Measurements from ENCODE around the gene GNB1L. TPM values are rescaled to one million over a fixed set of nuclear protein-coding genes. Genes with fewer than 3 reads are reported as not detected.
A peak's percentile ranks its signal among the peaks of the same experiment; 100 is the strongest.

Gene GNB1L
- polyA plus RNA-seq, 3 donors: 3.4 to 6.0 (median 4.8) TPM

DNA sequence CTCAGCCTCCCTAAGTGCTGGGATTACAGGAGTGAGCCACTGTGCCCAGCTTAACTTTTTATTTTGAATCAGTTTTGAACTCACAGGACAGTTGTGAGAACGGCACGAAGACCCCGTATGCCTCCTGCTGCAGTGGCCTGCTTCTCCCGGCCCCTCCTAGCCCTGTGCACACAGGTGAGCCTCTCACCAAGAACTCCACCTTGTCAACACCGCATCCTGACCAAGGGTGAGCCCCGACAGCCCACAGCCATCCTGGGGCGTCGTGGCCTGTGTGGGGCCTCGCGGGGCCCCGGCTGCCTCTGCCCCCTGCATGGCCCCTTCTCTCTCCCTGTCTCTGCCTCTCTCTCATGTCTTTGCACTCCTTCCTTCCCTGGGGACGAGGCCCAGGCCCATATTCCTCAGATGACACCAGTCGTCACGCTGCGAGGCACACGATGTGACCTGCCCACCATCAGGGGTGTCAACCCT lies 38.8 kb downstream of the GNB1L start:
- Histone ChIP-seq H4K20me1 (ENCODE audit: insufficient read depth, low read length) (no peaks in the 10 kb centered on the region), H3K36me3 (replicated peaks in 1 of 2; ENCODE audit: control insufficient read depth in 1 of 2, insufficient read depth in 2 of 2, low read length in 2 of 2) (no peaks in the 10 kb centered on the region), H3K4me3 (replicated peaks in 1 of 3; ENCODE audit: low read depth in 2 of 3, low read length in 3 of 3) (no peak overlapping the region), H3K27me3 (ENCODE audit: control insufficient read depth in 2 of 2, insufficient read depth in 2 of 2, low read length in 2 of 2) (no peaks in the 10 kb centered on the region), H2AFZ (ENCODE audit: insufficient read depth, low read depth, low read length, poor library complexity, severe bottlenecking) (no peak overlapping the region), H3K79me2 (ENCODE audit: insufficient read depth, low read length) (no peaks in the 10 kb centered on the region), H3K27ac (ENCODE audit: low read depth in 1 of 2, low read length in 2 of 2) (no peak overlapping the region), H3K9ac (ENCODE audit: insufficient read depth, low read length, poor library complexity, severe bottlenecking) (no peak overlapping the region), H3K9me3 (replicated peaks in 1 of 2; ENCODE audit: control insufficient read depth in 1 of 2, insufficient read depth in 1 of 2, low read length in 2 of 2) (no peaks in the 10 kb centered on the region), H3K4me1 (ENCODE audit: control insufficient read depth in 1 of 2, insufficient read depth in 2 of 2, low read length in 2 of 2) (no peaks in the 10 kb centered on the region), H3K4me2 (replicated peaks; ENCODE audit: extremely low read depth, low read length, poor library complexity, severe bottlenecking) (no peak overlapping the region)
- Mint-ChIP-seq H3K27me3 (ENCODE audit: low read depth in 3 of 3) (peaks cover 0 to 2% (median 1%) of the 10 kb centered on the region in 3 donors), H3K27ac (no peak overlapping the region), H3K9me3 (peaks cover 0 to 1% (median 0%) of the 10 kb centered on the region in 7 donors), H3K36me3 (no peaks in the 10 kb centered on the region), H3K4me1 (no peaks in the 10 kb centered on the region), H3K4me3 (no peak overlapping the region)
- TF ChIP-seq, protein P1, sequence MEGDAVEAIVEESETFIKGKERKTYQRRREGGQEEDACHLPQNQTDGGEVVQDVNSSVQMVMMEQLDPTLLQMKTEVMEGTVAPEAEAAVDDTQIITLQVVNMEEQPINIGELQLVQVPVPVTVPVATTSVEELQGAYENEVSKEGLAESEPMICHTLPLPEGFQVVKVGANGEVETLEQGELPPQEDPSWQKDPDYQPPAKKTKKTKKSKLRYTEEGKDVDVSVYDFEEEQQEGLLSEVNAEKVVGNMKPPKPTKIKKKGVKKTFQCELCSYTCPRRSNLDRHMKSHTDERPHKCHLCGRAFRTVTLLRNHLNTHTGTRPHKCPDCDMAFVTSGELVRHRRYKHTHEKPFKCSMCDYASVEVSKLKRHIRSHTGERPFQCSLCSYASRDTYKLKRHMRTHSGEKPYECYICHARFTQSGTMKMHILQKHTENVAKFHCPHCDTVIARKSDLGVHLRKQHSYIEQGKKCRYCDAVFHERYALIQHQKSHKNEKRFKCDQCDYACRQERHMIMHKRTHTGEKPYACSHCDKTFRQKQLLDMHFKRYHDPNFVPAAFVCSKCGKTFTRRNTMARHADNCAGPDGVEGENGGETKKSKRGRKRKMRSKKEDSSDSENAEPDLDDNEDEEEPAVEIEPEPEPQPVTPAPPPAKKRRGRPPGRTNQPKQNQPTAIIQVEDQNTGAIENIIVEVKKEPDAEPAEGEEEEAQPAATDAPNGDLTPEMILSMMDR (IDR thresholded peaks at IDR 0.05): no peak
- WGBS (ENCODE audit: insufficient coverage): 91% methylated on average over 16 of the region's 16 CpGs
- intact Hi-C loops (cut with micrococcal nuclease): no loop called here
- no peak for DNase-seq

GRCh38 chr22:19815093-19815822 lies 39.4 kb downstream of the GNB1L start:
- Histone ChIP-seq H3K4me3 (replicated peaks in 1 of 3; ENCODE audit: low read depth in 2 of 3, low read length in 3 of 3) (no peak overlapping the region), H2AFZ (ENCODE audit: insufficient read depth, low read depth, low read length, poor library complexity, severe bottlenecking) (no peak overlapping the region), H3K36me3 (replicated peaks in 1 of 2; ENCODE audit: control insufficient read depth in 1 of 2, insufficient read depth in 2 of 2, low read length in 2 of 2) (no peaks in the 10 kb centered on the region), H3K4me1 (ENCODE audit: control insufficient read depth in 1 of 2, insufficient read depth in 2 of 2, low read length in 2 of 2) (no peaks in the 10 kb centered on the region), H4K20me1 (ENCODE audit: insufficient read depth, low read length) (no peaks in the 10 kb centered on the region), H3K9ac (ENCODE audit: insufficient read depth, low read length, poor library complexity, severe bottlenecking) (no peak overlapping the region), H3K27ac (ENCODE audit: low read depth in 1 of 2, low read length in 2 of 2) (no peak overlapping the region), H3K4me2 (replicated peaks; ENCODE audit: extremely low read depth, low read length, poor library complexity, severe bottlenecking) (no peak overlapping the region), H3K9me3 (replicated peaks in 1 of 2; ENCODE audit: control insufficient read depth in 1 of 2, insufficient read depth in 1 of 2, low read length in 2 of 2) (no peaks in the 10 kb centered on the region), H3K27me3 (ENCODE audit: control insufficient read depth in 2 of 2, insufficient read depth in 2 of 2, low read length in 2 of 2) (no peaks in the 10 kb centered on the region), H3K79me2 (ENCODE audit: insufficient read depth, low read length) (no peaks in the 10 kb centered on the region)
- intact Hi-C loops (cut with micrococcal nuclease): no loop called here
- Mint-ChIP-seq H3K27me3 (ENCODE audit: low read depth in 3 of 3) (peaks cover 0 to 2% (median 1%) of the 10 kb centered on the region in 3 donors), H3K27ac (peak overlapping the region in 1 of 7 donors; percentile 10), H3K36me3 (no peaks in the 10 kb centered on the region), H3K4me3 (no peak overlapping the region), H3K9me3 (peaks cover 0 to 1% (median 0%) of the 10 kb centered on the region in 7 donors), H3K4me1 (no peaks in the 10 kb centered on the region)
- 96% methylated on average over 17 of the region's 18 CpGs for WGBS (ENCODE audit: insufficient coverage)
- TF ChIP-seq, protein P1 (IDR thresholded peaks at IDR 0.05): no peak
- no peak for DNase-seq
